Common myeloid progenitor, CD34-positive (primary cell): ENCODE measurements around the gene C10orf71.

Experiments
- CTCF ChIA-PET: fragments of 350-600 bp; sonication (Branson Sonifier 250); formaldehyde crosslinking; loops from one replicate; lab custom pipeline; 2021; ENCODE audit warnings: antibody characterized with exemption; lab: Charles Lee
- POLR2A ChIA-PET: fragments of 350-600 bp; sonication (Branson Sonifier 250); formaldehyde crosslinking; loops from one replicate; lab custom pipeline; 2021; ENCODE audit warnings: antibody characterized with exemption; lab: Charles Lee
- DNase-seq, 3 donors: peaks; one replicate each; pipeline versions ENCODE4 v3.0.0 to v3.0.0-alpha.2; 2013
- H3K27ac ChIP-seq, 2 experiments: 1 replicate in 1 of 2; 2 replicates in 1 of 2; pipeline ENCODE4 v1.7.0; 2013; ENCODE audit warnings: inconsistent platforms in 2 of 2, low read length in 2 of 2, mild to moderate bottlenecking in 2 of 2, low read depth in 1 of 2, moderate library complexity in 1 of 2; ENCODE audit not compliant: severe bottlenecking in 2 of 2, insufficient read depth in 1 of 2, poor library complexity in 1 of 2
- H3K27me3 ChIP-seq, 5 experiments: replicated peaks in 2 of 5; 1 replicate in 3 of 5; 2 replicates in 2 of 5; pipeline versions ENCODE4 v1.6.1 to v1.7.0; 2013; ENCODE audit warnings: low read length in 4 of 5, mild to moderate bottlenecking in 2 of 5, moderate library complexity in 2 of 5, inconsistent platforms in 1 of 5; ENCODE audit not compliant: insufficient read depth in 5 of 5, control insufficient read depth in 4 of 5
- H3K36me3 ChIP-seq, 4 experiments: 1 replicate in 2 of 4; 2 replicates in 2 of 4; pipeline versions ENCODE4 v1.6.1 to v1.7.0; 2013; ENCODE audit warnings: low read length in 3 of 4, control low read depth in 1 of 4, mild to moderate bottlenecking in 1 of 4; ENCODE audit not compliant: control insufficient read depth in 4 of 4, insufficient read depth in 4 of 4
- H3K4me1 ChIP-seq, 4 experiments: 1 replicate in 3 of 4; 2 replicates in 1 of 4; pipeline versions ENCODE4 v1.6.1 to v1.7.1; 2013; ENCODE audit warnings: low read length in 3 of 4, mild to moderate bottlenecking in 3 of 4, control low read depth in 1 of 4, inconsistent platforms in 1 of 4, moderate library complexity in 1 of 4; ENCODE audit not compliant: control insufficient read depth in 4 of 4, insufficient read depth in 4 of 4; ENCODE audit errors: control extremely low read depth in 1 of 4
- H3K4me3 ChIP-seq, 7 experiments: 1 replicate in 4 of 7; 2 replicates in 3 of 7; pipeline versions ENCODE4 v1.5.1 to v1.7.0; 2013; ENCODE audit warnings: mild to moderate bottlenecking in 7 of 7, low read length in 6 of 7, moderate library complexity in 6 of 7, inconsistent platforms in 2 of 7, low read depth in 2 of 7, control low read depth in 1 of 7; ENCODE audit not compliant: insufficient read depth in 4 of 7, control insufficient read depth in 1 of 7; ENCODE audit errors: extremely low read depth in 1 of 7
- H3K9me3 ChIP-seq, 5 experiments: 1 replicate in 4 of 5; 2 replicates in 1 of 5; pipeline versions ENCODE4 v1.6.1 to v1.7.1; 2013; ENCODE audit warnings: low read length in 4 of 5, mild to moderate bottlenecking in 2 of 5, inconsistent platforms in 1 of 5, low read depth in 1 of 5, moderate library complexity in 1 of 5; ENCODE audit not compliant: control insufficient read depth in 4 of 5, insufficient read depth in 2 of 5; ENCODE audit errors: control extremely low read depth in 1 of 5
- WGBS: methylation state at CpG from one replicate; pipeline ENCODE4 v1.1.5; 2013; ENCODE audit not compliant: insufficient coverage; 5-methylcytosine and 5-hydroxymethylcytosine counted together

The C10orf71 gene

DNA sequence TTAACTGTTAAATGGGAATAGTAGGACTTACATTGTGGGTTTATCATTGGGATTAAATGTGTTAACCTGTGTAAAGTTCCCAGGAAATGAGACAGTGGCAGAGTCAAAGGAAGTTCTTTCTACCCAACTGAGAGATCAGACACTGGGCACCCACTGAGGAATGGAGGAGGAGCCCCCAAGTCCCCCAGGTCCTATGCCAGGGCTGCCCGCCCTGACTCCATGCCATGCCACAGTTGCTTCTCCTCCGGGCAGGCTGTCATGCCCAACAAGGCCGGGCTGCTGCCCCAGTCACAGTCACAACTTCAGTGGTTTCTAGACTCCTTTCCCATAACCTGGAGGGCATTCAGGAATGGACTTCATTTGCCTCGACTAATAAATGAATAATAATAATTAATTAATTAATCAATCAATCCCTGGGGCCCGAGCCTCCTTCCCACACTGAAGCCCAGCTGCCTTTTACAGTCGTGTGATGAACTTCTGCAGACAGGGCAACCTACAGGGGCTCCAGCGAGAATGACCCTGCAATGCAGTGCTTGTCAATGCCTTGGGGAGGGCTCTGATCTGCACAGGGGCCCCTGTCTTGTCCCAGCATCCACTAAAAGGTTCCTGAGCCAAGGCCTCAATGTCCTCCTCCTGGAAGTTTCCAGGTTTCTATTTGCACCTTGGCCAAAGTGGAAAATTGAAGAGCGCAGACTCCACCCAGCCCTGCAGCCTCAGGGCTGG, 64.5 kb downstream of the C10orf71 start:
- no peaks in the 10 kb centered on the region for H3K36me3 ChIP-seq
- 95% methylated on average over 5 of the region's 8 CpGs for WGBS
- DNase-seq = no peak
- no peaks in the 10 kb centered on the region for H3K27me3 ChIP-seq
- no peak overlapping the region for H3K27ac ChIP-seq
- no peaks in the 10 kb centered on the region for H3K9me3 ChIP-seq
- POLR2A ChIA-PET = no interaction called here
- H3K4me1 ChIP-seq = peaks cover 0 to 17% (median 13%) of the 10 kb centered on the region in 4 experiments
- no peak overlapping the region for H3K4me3 ChIP-seq
- CTCF ChIA-PET = no interaction called here

DNA sequence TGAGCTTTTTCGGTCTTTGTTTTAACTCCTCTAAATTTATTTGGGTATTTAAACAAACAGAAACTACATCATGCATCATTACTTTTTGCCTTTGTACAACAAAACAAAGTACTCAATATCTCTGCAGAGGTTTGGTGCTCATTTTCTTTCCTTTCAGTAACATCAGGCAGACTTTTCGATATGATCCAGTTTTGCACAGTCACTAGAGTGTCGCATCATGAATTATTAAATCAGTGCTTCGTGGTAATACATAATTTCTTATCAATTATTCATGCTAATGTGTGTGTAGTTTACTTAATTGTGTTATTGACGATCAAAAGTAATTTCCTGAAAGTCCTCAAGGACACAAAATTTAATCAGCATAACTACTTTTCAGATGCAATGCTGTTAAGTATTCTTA, 65.1 kb downstream of the C10orf71 start:
- Histone ChIP-seq H3K36me3 (no peaks in the 10 kb centered on the region), H3K27me3 (no peaks in the 10 kb centered on the region), H3K4me3 (no peak overlapping the region), H3K4me1 (peaks cover 0 to 17% (median 13%) of the 10 kb centered on the region in 4 experiments), H3K27ac (no peak overlapping the region), H3K9me3 (no peaks in the 10 kb centered on the region)
- no peak for DNase-seq
- WGBS = 100% methylated on average over 1 of the region's 5 CpGs
- CTCF ChIA-PET = no interaction called here
- POLR2A ChIA-PET = no interaction called here

DNA sequence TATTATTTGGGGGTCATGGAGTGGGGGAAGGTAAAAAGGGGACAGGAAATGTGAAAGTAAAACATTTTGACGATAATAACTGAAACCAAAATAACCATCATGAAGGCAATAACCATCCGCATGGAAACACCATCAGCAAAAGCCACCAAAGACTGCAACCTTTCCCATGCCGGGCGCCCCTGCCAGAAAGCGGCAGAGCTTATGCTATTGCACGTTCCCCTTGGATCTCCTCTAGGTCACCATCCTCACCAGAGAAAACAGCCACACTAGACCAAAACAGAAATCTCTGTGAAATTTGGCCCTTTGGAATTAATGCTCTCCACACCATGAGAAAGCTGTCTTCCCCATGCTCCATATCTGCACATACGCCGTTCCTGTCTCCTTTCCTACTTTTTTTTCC, 65.8 kb downstream of the C10orf71 start:
- H3K4me3 ChIP-seq = no peak overlapping the region
- no peaks in the 10 kb centered on the region for H3K36me3 ChIP-seq
- H3K9me3 ChIP-seq = no peaks in the 10 kb centered on the region
- peaks cover 0 to 12% (median 10%) of the 10 kb centered on the region in 4 experiments for H3K4me1 ChIP-seq
- ChIA-PET CTCF (no interaction called here), POLR2A (no interaction called here)
- no peak for DNase-seq
- H3K27ac ChIP-seq = no peak overlapping the region
- no peaks in the 10 kb centered on the region for H3K27me3 ChIP-seq
- 98% methylated on average over 5 of the region's 8 CpGs for WGBS

DNA sequence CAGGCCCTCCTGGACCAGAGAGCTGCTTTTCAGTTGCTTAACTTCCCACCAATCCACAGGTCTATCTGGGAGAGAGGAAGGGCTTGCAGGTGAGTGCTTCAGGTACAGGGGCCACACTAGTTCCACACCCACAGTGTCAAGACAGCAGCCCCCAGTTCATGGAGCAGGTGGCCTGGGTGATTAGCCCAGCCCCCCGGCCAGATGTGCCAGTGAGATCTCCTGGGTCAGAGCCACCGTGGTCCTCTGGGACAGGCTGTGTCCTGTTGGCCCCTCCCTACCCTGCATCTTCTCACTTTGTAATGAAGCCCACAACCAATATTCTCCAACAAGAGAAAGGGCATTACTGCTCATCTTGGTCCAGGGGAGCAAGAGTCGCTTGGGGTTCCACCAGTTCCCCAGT, 66.3 kb downstream of the C10orf71 start:
- POLR2A ChIA-PET = no interaction called here
- no peaks in the 10 kb centered on the region for H3K27me3 ChIP-seq
- no peak overlapping the region for H3K4me3 ChIP-seq
- peaks cover 0 to 7% (median 5%) of the 10 kb centered on the region in 4 experiments for H3K4me1 ChIP-seq
- DNase-seq = no peak
- 92% methylated on average over 3 of the region's 3 CpGs for WGBS
- no peak overlapping the region for H3K27ac ChIP-seq
- no peaks in the 10 kb centered on the region for H3K36me3 ChIP-seq
- no peaks in the 10 kb centered on the region for H3K9me3 ChIP-seq
- CTCF ChIA-PET = no interaction called here

DNA sequence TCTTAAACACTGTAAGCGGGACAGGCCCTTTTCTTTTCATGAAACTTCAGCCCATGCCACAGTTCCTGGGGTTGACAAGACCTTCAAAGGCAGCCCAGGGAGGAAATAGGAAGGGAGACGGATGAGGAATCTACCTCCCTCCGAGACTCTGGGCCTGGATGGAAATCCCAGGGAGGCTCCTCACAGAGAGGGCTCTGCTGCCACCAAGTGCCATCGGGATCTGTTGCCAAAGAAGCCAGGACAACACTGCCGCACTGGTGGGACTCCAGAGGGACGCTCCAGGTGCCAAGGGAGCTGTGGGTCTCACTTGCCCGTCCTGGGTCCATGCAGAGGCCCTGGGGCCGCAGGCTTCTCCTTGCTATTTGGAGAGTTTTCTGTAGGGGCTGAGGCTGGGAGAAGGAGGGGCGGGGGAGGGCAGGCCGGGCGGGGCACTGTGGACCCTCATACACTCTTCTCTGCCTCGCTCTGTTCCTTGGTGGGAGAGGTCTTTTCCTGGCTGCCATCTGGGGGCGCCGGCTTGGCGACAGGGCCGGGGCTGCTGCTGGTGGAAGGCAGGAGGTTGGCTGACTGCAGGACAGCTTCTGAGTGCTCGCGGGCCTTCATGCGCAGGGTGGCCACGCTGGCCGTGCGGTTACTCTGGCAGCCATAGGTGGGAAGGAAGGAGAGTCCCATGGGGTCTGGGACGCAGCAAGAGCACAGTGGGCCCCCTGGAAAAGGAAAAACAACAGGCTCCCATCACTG, 66.9 kb downstream of the C10orf71 start:
- Histone ChIP-seq H3K27me3 (peaks cover 0 to 2% (median 0%) of the 10 kb centered on the region in 5 experiments), H3K9me3 (no peaks in the 10 kb centered on the region), H3K4me3 (no peak overlapping the region), H3K36me3 (no peaks in the 10 kb centered on the region), H3K27ac (no peak overlapping the region), H3K4me1 (peaks cover 0 to 1% (median 0%) of the 10 kb centered on the region in 4 experiments)
- DNase-seq = no peak
- POLR2A ChIA-PET = no interaction called here
- CTCF ChIA-PET = no interaction called here
- 88% methylated on average over 19 of the region's 23 CpGs for WGBS

DNA sequence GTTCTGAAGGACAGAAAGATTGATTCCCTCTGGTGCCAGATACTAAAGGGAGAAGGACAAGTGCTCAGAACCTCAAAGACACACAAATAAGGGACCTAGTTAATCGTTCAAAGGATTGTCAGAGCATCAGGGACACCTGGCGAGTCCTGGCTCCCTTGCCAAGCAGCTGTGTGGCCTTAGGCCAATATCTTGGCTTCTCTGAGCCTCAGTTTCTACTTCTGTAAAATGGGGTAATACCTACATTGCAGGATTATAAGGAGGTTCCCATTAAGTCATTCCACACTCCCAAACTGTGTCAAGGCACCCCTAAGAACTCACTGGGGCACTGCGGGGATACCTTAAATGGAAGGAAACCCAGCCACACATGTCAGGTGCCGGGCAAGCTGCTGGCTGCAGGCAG, 67.5 kb downstream of the C10orf71 start:
- WGBS = 84% methylated on average over 4 of the region's 4 CpGs
- ChIA-PET CTCF (no interaction called here), POLR2A (no interaction called here)
- Histone ChIP-seq H3K4me1 (no peaks in the 10 kb centered on the region), H3K9me3 (no peaks in the 10 kb centered on the region), H3K36me3 (no peaks in the 10 kb centered on the region), H3K4me3 (no peak overlapping the region), H3K27ac (no peak overlapping the region), H3K27me3 (peaks cover 0 to 2% (median 0%) of the 10 kb centered on the region in 5 experiments)
- no peak for DNase-seq

DNA sequence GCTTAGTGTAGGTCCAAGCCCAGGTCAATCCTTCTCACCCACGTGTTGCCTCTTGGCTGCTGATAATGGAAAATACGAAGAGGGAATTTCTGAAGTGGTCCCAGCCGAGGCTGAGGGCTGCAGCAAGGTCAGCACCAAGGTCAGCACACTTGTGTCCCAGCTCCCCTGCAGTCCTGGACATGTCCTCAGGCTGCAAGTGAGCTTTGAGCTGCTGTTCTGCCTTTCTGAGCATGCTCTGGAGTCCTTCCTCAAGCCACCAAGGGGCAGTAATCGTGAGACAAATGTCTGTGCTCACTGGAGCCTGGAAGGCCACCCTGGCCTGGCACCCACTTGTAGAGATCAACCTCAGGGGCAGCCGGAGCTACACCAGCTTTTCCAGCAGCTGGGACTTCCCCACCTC, 68.6 kb downstream of the C10orf71 start:
- H3K27me3 ChIP-seq = peaks cover 0 to 2% (median 0%) of the 10 kb centered on the region in 5 experiments
- no peaks in the 10 kb centered on the region for H3K9me3 ChIP-seq
- no peaks in the 10 kb centered on the region for H3K4me1 ChIP-seq
- ChIA-PET POLR2A (no interaction called here), CTCF (interaction anchor here (1.4 kb wide), 1 partner anchor 15 kb away, joined by 4 read pairs; no protein-coding TSS in a partner anchor)
- H3K27ac ChIP-seq = no peak overlapping the region
- DNase-seq = no peak
- H3K4me3 ChIP-seq = no peak overlapping the region
- no peaks in the 10 kb centered on the region for H3K36me3 ChIP-seq
- WGBS = 85% methylated on average over 5 of the region's 5 CpGs
